ENCODE results near the gene STOM. TPM values are rescaled to one million over a fixed set of nuclear protein-coding genes. Genes with fewer than 3 reads are reported as not detected.

The STOM gene
- total and polyA plus RNA-seq, 2 donors (not counting 1 experiment from before 2014, with no cell fraction given) = 2.7 to 6.1 TPM

DNA sequence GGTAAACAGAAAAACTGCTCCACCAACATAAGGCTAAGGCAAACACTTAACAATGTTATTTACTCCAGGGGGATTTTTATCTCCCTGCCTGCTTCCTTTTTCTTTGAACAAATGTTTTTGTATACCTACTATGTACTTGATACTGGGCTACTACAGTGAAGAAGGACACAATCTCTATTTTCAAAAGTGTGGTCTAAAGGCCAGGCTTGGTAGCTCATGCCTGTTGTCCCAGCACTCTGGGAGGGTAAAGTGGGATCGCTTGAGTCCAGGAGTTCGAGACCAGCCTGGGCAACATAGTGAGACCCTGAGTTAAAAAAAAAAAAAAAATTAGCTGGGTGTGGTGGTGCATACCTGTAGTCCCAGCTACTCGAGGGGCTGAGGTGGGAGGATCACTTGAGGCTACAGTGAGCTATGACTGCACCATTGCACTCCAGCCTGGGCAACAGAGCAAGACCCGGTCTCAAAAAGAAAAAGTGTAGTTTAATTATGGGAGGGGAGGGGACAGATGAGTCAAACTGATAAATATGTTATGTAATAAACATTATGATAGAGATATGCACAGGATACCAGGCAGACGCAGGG lies 3.3 kb downstream of the STOM start:
- Histone ChIP-seq H2AFZ (ENCODE audit: insufficient read depth, low read depth, low read length, poor library complexity, severe bottlenecking) (no peak overlapping the region), H3K79me2 (ENCODE audit: control insufficient read depth, insufficient read depth, low read length) (peaks cover 10% of the 10 kb centered on the region), H3K9ac (ENCODE audit: low read length) (no peak overlapping the region), H3K36me3 (replicated peaks in 1 of 2; ENCODE audit: control extremely low read depth in 1 of 2, control insufficient read depth in 1 of 2, extremely low read depth in 1 of 2, insufficient read depth in 2 of 2, low read length in 1 of 2) (no peaks in the 10 kb centered on the region), H4K20me1 (ENCODE audit: control insufficient read depth, insufficient read depth, low read length, poor library complexity, severe bottlenecking) (no peaks in the 10 kb centered on the region), H3K4me2 (replicated peaks; ENCODE audit: low read depth, low read length, poor library complexity, severe bottlenecking) (no peak overlapping the region), H3K27me3 (replicated peaks in 1 of 4; ENCODE audit: control extremely low read depth in 1 of 4, control insufficient read depth in 3 of 4, insufficient read depth in 4 of 4, low read length in 3 of 4) (no peaks in the 10 kb centered on the region), H3K27ac (ENCODE audit: low read length in 2 of 2) (no peak overlapping the region), H3K4me3 (ENCODE audit: control extremely low read depth in 1 of 5, extremely low read depth in 1 of 5, insufficient read depth in 1 of 5, low read depth in 2 of 5, low read length in 4 of 5) (no peak overlapping the region), H3K4me1 (ENCODE audit: control insufficient read depth in 2 of 2, insufficient read depth in 2 of 2, low read length in 2 of 2) (peaks cover 19 to 20% of the 10 kb centered on the region in 2 donors), H3K9me3 (ENCODE audit: control extremely low read depth in 1 of 3, control insufficient read depth in 2 of 3, insufficient read depth in 1 of 3, low read length in 2 of 3) (peaks cover 0 to 8% (median 0%) of the 10 kb centered on the region in 3 donors)
- CTCF ChIA-PET = interaction anchor here (1.0 to 1.4 kb wide), 2 partner anchors 47 to 51 kb away, joined by 4 to 5 read pairs; no protein-coding TSS in a partner anchor
- Mint-ChIP-seq H3K4me1 (peaks cover 23% of the 10 kb centered on the region), H3K9me3 (ENCODE audit: insufficient read depth) (peaks cover 3% of the 10 kb centered on the region), H3K27ac (no peak overlapping the region), H3K4me3 (no peak overlapping the region), H3K27me3 (no peaks in the 10 kb centered on the region)
- ATAC-seq (ENCODE audit: low read depth) (no peak), DNase-seq (no peak)
- intact Hi-C loops (cut with micrococcal nuclease) = loop anchor here (5.0 kb wide), 2 partner anchors 44 to 574 kb away; partner anchors contain the start of gene FBXW2
- POLR2A ChIA-PET = no interaction called here
- TF ChIP-seq, protein P1, sequence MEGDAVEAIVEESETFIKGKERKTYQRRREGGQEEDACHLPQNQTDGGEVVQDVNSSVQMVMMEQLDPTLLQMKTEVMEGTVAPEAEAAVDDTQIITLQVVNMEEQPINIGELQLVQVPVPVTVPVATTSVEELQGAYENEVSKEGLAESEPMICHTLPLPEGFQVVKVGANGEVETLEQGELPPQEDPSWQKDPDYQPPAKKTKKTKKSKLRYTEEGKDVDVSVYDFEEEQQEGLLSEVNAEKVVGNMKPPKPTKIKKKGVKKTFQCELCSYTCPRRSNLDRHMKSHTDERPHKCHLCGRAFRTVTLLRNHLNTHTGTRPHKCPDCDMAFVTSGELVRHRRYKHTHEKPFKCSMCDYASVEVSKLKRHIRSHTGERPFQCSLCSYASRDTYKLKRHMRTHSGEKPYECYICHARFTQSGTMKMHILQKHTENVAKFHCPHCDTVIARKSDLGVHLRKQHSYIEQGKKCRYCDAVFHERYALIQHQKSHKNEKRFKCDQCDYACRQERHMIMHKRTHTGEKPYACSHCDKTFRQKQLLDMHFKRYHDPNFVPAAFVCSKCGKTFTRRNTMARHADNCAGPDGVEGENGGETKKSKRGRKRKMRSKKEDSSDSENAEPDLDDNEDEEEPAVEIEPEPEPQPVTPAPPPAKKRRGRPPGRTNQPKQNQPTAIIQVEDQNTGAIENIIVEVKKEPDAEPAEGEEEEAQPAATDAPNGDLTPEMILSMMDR (IDR thresholded peaks at IDR 0.05) = no peak
- no peak for TF ChIP-seq EZH2 (IDR thresholded peaks at IDR 0.05; ENCODE audit: borderline replicate concordance, insufficient read depth, low read depth, low read length, poor library complexity, severe bottlenecking)
- 97% methylated on average over 3 of the region's 5 CpGs for WGBS (ENCODE audit: insufficient coverage)

DNA sequence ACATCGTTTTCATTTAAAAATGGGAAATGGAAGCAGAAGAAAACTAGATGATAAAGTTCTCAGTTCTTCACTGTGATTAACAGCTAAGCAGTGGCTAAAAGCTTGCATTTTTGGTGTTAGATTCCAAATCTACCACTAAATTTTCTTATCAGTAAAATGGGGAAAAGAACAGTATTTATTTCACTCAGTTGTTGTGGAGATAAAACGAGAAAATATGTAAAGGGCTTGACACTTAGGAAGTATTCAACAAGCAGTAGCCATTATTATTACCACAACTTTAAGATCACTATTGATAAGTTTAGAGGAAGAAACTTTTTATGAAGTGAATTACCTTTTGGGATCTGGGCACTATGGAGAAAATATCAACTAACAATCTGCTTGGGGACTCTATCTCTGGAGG lies 4.5 kb downstream of the STOM start:
- H3K27me3 Mint-ChIP-seq = no peaks in the 10 kb centered on the region
- intact Hi-C loops (cut with micrococcal nuclease) = loop anchor here (5.0 kb wide), 2 partner anchors 43 to 573 kb away; partner anchors contain the start of gene FBXW2
- H3K9me3 ChIP-seq (ENCODE audit: control extremely low read depth in 1 of 3, control insufficient read depth in 2 of 3, insufficient read depth in 1 of 3, low read length in 2 of 3) = peaks cover 0 to 4% (median 0%) of the 10 kb centered on the region in 3 donors
- no peak overlapping the region for H3K4me3 Mint-ChIP-seq
- H3K4me1 Mint-ChIP-seq = peaks cover 22% of the 10 kb centered on the region
- no peak overlapping the region for H3K9ac ChIP-seq (ENCODE audit: low read length)
- peaks cover 10% of the 10 kb centered on the region for H3K79me2 ChIP-seq (ENCODE audit: control insufficient read depth, insufficient read depth, low read length)
- no peak overlapping the region for H3K27ac Mint-ChIP-seq
- ChIA-PET POLR2A (no interaction called here), CTCF (interaction anchor here (0.7 to 3.3 kb wide), 2 partner anchors 45 to 209 kb away, joined by 4 to 23 read pairs; no protein-coding TSS in a partner anchor)
- DNase-seq = no peak
- WGBS (ENCODE audit: insufficient coverage) = no CpG with 5 or more reads among the region's 2 CpGs
- TF ChIP-seq EZH2 (IDR thresholded peaks at IDR 0.05; ENCODE audit: borderline replicate concordance, insufficient read depth, low read depth, low read length, poor library complexity, severe bottlenecking) = no peak
- TF ChIP-seq, protein P1 (IDR thresholded peaks at IDR 0.05) = no peak
- peaks cover 17 to 19% of the 10 kb centered on the region in 2 donors for H3K4me1 ChIP-seq (ENCODE audit: control insufficient read depth in 2 of 2, insufficient read depth in 2 of 2, low read length in 2 of 2)
- no peaks in the 10 kb centered on the region for H3K27me3 ChIP-seq (replicated peaks in 1 of 4; ENCODE audit: control extremely low read depth in 1 of 4, control insufficient read depth in 3 of 4, insufficient read depth in 4 of 4, low read length in 3 of 4)
- peaks cover 3% of the 10 kb centered on the region for H3K9me3 Mint-ChIP-seq (ENCODE audit: insufficient read depth)
- ATAC-seq (ENCODE audit: low read depth) = no peak
- H3K4me3 ChIP-seq (ENCODE audit: control extremely low read depth in 1 of 5, extremely low read depth in 1 of 5, insufficient read depth in 1 of 5, low read depth in 2 of 5, low read length in 4 of 5) = no peak overlapping the region
- no peak overlapping the region for H3K4me2 ChIP-seq (replicated peaks; ENCODE audit: low read depth, low read length, poor library complexity, severe bottlenecking)
- no peak overlapping the region for H2AFZ ChIP-seq (ENCODE audit: insufficient read depth, low read depth, low read length, poor library complexity, severe bottlenecking)
- H3K27ac ChIP-seq (ENCODE audit: low read length in 2 of 2) = no peak overlapping the region
- H3K36me3 ChIP-seq (replicated peaks in 1 of 2; ENCODE audit: control extremely low read depth in 1 of 2, control insufficient read depth in 1 of 2, extremely low read depth in 1 of 2, insufficient read depth in 2 of 2, low read length in 1 of 2) = no peaks in the 10 kb centered on the region
- no peaks in the 10 kb centered on the region for H4K20me1 ChIP-seq (ENCODE audit: control insufficient read depth, insufficient read depth, low read length, poor library complexity, severe bottlenecking)

Data from B cell (primary cell).